ENCODE data around the gene JAK1. TPM values are rescaled to one million over a fixed set of nuclear protein-coding genes. Genes with fewer than 3 reads are reported as not detected.

JAK1 gene
- total and polyA plus RNA-seq, 10 donors, result 46.6 to 270 (median 205) TPM

DNA sequence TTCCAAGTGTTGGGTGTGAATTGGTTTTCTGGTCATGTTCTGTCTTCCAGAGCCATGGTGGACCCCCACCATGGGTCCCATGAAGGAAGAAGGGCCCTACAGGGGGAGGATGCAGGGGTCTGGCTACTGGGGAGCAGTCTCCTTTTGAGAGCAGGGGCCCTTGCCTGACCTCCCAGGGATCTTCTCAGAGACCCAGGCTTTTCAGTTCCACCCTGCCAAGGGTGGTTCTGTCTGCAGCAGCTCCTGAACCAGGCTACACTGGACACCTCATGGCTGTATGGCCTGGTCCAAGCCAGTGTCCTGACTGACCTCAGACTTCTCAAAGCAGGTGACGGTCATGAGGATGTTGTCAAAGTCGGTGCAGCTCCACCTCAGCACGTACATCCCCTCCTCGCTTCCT lies 109.0 kb downstream of the JAK1 start:
- Histone ChIP-seq H3K4me1 (peaks cover 7 to 28% (median 14%) of the 10 kb centered on the region in 6 donors), H3K9me3 (no peaks in the 10 kb centered on the region), H3K27me3 (replicated peaks in 1 of 7) (no peaks in the 10 kb centered on the region), H3K36me3 (peaks cover 0 to 100% (median 82%) of the 10 kb centered on the region in 6 donors), H3K27ac (no peak overlapping the region), H3K4me3 (no peak overlapping the region)
- TF ChIP-seq POLR2A (IDR thresholded peaks at IDR 0.05) (no peak), POLR2AphosphoS5 (IDR thresholded peaks at IDR 0.05) (no peak)
- TF ChIP-seq, protein P1, sequence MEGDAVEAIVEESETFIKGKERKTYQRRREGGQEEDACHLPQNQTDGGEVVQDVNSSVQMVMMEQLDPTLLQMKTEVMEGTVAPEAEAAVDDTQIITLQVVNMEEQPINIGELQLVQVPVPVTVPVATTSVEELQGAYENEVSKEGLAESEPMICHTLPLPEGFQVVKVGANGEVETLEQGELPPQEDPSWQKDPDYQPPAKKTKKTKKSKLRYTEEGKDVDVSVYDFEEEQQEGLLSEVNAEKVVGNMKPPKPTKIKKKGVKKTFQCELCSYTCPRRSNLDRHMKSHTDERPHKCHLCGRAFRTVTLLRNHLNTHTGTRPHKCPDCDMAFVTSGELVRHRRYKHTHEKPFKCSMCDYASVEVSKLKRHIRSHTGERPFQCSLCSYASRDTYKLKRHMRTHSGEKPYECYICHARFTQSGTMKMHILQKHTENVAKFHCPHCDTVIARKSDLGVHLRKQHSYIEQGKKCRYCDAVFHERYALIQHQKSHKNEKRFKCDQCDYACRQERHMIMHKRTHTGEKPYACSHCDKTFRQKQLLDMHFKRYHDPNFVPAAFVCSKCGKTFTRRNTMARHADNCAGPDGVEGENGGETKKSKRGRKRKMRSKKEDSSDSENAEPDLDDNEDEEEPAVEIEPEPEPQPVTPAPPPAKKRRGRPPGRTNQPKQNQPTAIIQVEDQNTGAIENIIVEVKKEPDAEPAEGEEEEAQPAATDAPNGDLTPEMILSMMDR (IDR thresholded peaks at IDR 0.05 in 8 of 11, conservative IDR thresholded peaks at IDR 0.05 in 3 of 11), result no peak
- WGBS, 5 donors, result 90 to 98% (median 95%) methylated on average over 4 of the region's 4 CpGs
- no peak for DNase-seq
- intact Hi-C loops (cut with DNase I; ENCODE audit: low total_unique reads), result no loop called here

DNA sequence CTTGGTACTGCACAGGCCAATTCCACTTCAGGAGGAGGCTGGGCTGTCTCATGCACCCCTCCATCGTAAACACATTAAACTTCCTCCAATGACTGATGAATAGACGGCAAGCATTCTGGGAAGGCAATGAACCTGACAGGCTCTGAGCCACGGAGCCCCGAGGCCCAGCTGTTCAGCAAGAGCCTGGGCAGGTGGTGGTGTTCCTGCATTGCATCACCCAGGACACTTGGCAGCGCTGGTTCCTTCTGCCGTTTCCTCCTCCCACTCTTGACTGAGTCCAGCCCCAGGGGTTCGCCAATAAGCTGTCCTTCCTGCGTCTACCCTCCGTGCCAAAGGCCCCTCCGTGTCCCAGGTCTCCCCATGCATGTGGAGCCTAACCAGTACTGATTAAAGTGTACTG lies 109.8 kb downstream of the JAK1 start:
- Histone ChIP-seq H3K36me3 (peaks cover 0 to 100% (median 83%) of the 10 kb centered on the region in 6 donors), H3K4me1 (peaks cover 3 to 28% (median 6%) of the 10 kb centered on the region in 6 donors), H3K9me3 (no peaks in the 10 kb centered on the region), H3K27ac (no peak overlapping the region), H3K4me3 (no peak overlapping the region), H3K27me3 (replicated peaks in 1 of 7) (no peaks in the 10 kb centered on the region)
- DNase-seq, result no peak
- WGBS, 5 donors, result 47 to 88% (median 62%) methylated on average over 8 to 10 of the region's 10 CpGs
- TF ChIP-seq, protein P1 (IDR thresholded peaks at IDR 0.05 in 8 of 11, conservative IDR thresholded peaks at IDR 0.05 in 3 of 11), result no peak
- TF ChIP-seq POLR2A (IDR thresholded peaks at IDR 0.05) (no peak), POLR2AphosphoS5 (IDR thresholded peaks at IDR 0.05) (peak in 2 of 3 donors; percentile 22 to 30)
- intact Hi-C loops (cut with DNase I; ENCODE audit: low total_unique reads), result no loop called here

DNA sequence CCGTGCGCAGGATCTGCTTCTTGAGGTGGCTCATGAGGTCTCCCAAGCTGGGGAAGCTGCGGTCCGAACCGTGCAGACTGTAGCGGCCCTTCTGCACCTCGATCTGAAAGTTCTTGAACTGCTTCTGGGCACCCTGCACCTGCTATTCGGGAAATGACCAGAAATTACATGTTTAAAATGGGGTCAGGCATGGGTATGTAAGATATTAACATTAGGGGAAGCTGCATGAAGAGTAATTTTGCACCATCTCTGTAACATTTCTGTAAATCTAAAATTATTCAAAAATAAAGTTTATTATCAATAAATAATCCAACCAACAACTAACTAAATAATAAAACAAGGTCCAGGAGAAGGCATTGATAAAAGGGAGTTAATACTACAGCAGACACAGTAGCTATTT lies 110.8 kb downstream of the JAK1 start:
- Histone ChIP-seq H3K9me3 (no peaks in the 10 kb centered on the region), H3K27ac (no peak overlapping the region), H3K36me3 (peaks cover 0 to 100% (median 92%) of the 10 kb centered on the region in 6 donors), H3K4me1 (peaks cover 0 to 23% (median 2%) of the 10 kb centered on the region in 6 donors), H3K4me3 (no peak overlapping the region), H3K27me3 (replicated peaks in 1 of 7) (no peaks in the 10 kb centered on the region)
- intact Hi-C loops (cut with DNase I; ENCODE audit: low total_unique reads), result no loop called here
- WGBS, 5 donors, result 85 to 99% (median 93%) methylated on average over 8 of the region's 8 CpGs
- DNase-seq, result no peak
- TF ChIP-seq, protein P1 (IDR thresholded peaks at IDR 0.05 in 8 of 11, conservative IDR thresholded peaks at IDR 0.05 in 3 of 11), result no peak
- TF ChIP-seq POLR2A (IDR thresholded peaks at IDR 0.05) (no peak), POLR2AphosphoS5 (IDR thresholded peaks at IDR 0.05) (no peak)

DNA sequence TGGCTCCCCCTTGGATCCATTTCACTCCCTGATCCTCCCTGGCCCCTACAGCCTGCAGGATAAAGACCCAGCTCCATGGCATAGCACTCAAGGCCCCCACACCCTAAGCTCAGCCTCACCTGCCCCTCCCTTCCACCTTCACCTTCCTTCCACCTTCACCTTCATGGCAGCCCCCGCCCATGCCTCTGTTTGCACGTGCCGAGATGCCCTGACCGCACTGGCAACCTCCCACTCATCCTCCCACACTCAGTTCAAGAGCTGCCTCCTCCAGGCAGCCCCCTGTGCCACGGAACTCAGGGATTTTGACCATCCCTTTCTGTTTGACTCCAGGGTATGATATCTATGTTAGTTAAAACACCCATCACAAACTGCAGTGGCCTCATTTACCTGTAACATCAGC lies 111.7 kb downstream of the JAK1 start:
- H3K4me3 ChIP-seq, result no peak overlapping the region
- H3K9me3 ChIP-seq, result no peaks in the 10 kb centered on the region
- DNase-seq, result no peak
- H3K4me1 ChIP-seq, result peaks cover 0 to 27% (median 2%) of the 10 kb centered on the region in 6 donors
- H3K27me3 ChIP-seq (replicated peaks in 1 of 7), result no peaks in the 10 kb centered on the region
- peaks cover 0 to 100% (median 95%) of the 10 kb centered on the region in 6 donors for H3K36me3 ChIP-seq
- intact Hi-C loops (cut with DNase I; ENCODE audit: low total_unique reads), result no loop called here
- TF ChIP-seq POLR2A (IDR thresholded peaks at IDR 0.05), result no peak
- TF ChIP-seq, protein P1 (IDR thresholded peaks at IDR 0.05 in 8 of 11, conservative IDR thresholded peaks at IDR 0.05 in 3 of 11), result no peak
- TF ChIP-seq POLR2AphosphoS5 (IDR thresholded peaks at IDR 0.05), result peak in 2 of 3 donors; percentile 24 to 55
- 85 to 91% (median 86%) methylated on average over 5 of the region's 5 CpGs for WGBS, 5 donors
- no peak overlapping the region for H3K27ac ChIP-seq

Data from spleen (tissue), 11 donors.